HG03045 (cell line): Measurements from ENCODE around the gene CYB5R2.
A peak's percentile ranks its signal among the peaks of the same experiment; 100 is the strongest.
"Not testable (repeated sequence)": the region's sequence is repeated elsewhere in the genome, so short reads cannot be mapped to it uniquely, and the experiment has no call there.

Experiments used
- ATAC-seq: cut with Tn5 transposase; IDR thresholded peaks from one replicate; pipeline ENCODE4 v1.9.1; 2021; ENCODE audit warnings: mild to moderate bottlenecking, moderate library complexity; ENCODE audit not compliant: unreplicated experiment

Gene CYB5R2

DNA sequence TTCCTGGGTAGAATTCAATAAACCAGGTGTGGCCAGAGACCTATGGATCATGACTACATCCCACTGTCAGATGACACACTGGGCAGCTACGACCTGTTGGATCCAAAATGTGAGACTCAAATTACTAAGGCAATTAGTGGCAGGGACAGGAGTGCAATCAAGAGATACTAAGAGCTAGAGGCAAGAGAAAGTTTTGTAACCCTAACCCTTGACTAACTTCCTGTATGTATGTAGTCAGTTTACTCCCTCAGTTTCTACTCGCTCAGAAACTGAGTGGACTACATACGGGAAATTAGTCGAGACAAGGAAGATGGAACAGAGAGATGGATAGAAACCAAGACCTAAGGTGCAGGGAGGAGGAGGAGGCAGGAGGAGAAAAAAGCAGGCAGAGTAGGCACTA lies 2.7 kb downstream of the CYB5R2 start:
- ATAC-seq, result no peak

DNA sequence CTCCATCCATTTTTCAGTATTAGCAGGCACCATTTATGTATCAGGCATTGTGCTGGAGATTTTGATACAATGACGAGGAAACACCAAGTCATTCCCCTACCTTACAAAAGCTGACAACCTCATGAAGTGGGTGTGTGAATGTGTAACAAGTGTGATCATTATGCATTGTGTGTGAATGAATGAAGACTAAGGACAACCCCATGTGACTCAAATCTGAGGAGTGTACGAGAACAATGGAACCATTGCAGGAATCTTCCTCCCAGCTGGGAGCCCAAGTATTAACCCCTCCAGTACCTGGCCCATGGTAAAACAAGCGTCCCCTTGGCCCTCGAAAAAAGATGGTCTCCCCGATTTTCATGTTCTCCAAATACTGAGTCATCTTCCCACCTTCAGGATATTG lies 4.4 kb downstream of the CYB5R2 start:
- no peak for ATAC-seq

DNA sequence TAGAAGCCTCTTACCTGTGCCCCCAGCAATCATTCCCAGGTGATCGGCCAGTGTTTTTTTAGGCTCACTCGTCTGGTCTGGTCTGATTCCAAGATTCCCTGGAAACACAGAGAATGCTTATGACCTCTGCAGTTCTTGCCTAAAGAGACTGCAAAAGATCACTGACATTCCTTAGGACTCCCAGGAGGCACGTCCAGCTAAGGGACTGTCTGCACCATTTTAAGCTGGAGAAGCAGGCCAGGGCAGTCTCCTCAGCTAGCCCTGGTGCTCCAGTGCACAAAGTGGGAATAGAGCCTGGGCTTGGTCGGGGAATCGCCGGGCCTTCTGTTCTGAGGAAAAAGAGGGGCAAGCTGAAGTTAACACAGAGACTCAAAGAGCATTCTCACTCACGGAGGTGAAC lies 4.8 kb downstream of the CYB5R2 start:
- ATAC-seq, result no peak

DNA sequence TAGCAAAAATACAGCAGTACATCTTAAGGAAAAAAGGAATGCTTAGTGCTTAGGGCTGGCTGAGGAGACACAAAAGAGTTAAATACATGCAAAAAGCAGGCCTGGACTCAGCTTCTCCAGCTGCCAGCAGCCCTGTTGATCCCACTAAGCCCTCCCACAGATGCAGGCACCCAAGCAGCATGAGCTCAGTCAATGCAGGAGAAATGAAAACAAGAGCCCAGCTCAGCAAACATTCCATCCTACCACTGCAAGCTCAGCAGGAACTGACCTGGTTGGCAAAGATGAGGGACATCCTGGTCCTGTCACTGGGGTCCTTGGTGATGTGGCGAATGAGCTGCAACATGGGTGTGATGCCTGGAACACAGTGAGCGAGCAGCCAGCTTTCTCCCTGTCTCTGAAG lies 5.8 kb downstream of the CYB5R2 start:
- ATAC-seq, result no peak

DNA sequence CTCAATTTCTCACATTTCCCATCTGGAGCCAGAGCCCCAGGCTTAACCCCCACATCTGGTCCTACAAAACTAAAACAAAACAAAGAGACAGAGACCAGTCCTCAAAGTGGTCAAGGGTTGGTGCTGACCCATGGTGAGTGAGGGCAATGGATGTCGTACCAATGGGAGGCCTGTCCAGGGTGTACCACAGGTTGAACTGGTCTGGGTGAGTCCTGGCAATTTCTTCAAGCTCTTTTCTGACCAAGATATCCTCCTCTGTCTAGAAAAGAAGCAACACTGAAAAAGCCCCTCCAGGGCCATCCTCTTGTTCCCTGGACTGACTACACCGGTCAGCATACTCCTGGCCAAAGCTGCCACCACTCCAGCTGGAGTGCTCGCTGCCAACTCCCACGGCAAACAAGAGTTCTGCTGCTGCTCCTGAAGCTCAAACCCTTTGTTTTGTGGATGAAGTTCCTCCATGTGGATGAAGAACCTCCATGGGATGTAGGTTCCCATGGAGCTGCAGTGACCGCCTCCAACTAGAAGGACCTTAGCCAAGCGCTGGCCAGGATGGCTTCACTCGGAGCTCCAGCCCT lies 6.9 kb downstream of the CYB5R2 start:
- ATAC-seq, result no peak

DNA sequence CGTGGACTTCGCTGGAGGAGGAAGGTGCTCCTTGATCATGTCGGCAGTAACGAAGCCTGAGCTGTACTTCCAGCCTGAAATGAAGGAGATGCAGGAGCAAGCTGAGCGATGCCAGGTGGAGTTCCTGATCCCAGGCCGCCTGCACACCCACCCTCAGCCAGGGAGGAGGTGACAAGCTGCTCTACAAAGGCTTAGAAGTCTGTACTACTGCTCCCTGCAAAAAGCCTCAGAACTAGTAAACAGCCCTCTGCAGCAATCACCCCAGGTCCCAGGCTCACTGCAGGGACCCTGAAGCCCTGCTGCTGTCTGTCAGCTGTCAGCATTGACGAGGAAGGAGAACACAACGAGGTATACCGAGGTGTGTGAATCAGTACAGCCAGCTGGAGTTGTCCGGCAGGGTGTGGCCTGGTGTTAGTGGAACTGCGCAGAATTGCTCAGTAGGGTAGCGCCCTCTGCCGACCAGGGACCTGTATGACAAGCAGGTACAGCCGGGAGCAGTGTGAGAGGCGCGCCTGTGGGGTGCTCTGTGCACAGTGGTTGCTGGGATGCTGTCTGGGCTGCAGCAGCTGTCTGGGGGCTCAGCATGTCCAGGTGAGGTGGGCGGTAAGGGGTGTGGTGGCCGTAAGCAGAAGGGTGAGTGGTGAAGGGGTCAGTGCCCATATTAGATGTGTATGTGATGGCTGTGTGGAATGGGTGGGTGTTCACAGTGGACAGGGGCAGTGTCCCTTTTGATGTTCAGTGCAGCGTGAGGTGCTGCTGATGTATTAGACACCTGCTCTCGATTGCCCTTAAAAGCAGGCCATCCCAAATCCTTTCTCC lies 7.6 kb downstream of the CYB5R2 start:
- peak; percentile 98 for ATAC-seq

DNA sequence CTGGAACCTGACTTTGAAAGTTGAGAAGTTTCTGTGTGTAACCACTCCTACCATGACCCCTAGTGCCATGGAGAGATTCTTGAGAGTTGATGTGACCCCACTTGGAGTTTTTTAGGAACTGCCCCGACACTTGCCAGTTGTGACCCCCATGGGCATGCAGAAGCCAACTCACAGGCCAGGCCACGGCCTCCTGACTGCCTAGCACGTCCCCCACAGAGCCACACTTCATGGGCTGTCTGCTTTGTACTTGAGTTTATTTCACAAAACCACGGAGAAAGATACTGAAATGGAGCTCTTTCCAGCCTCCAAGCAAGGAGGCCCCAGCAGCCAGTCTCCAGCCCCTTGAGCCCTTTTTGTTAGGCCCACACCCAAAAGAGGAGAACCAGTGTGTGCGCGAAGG lies 8.4 kb downstream of the CYB5R2 start:
- ATAC-seq, result no peak

DNA sequence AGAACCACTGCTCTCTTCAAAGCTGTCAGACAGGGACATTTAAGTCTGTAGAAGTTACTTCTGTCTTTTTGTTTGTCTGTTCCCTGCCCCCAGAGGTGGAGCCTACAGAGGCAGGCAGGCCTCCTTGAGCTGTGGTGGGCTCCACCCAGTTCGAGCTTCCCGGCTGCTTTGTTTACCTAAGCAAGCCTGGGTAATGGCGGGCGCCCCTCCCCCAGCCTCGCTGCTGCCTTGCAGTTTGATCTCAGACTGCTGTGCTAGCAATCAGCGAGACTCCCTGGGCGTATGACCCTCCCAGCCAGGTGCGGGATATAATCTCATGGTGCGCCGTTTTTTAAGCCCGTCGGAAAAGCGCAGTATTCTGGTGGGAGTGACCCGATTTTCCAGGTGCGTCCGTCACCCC lies 9.8 kb downstream of the CYB5R2 start:
- ATAC-seq, result not testable (repeated sequence)

DNA sequence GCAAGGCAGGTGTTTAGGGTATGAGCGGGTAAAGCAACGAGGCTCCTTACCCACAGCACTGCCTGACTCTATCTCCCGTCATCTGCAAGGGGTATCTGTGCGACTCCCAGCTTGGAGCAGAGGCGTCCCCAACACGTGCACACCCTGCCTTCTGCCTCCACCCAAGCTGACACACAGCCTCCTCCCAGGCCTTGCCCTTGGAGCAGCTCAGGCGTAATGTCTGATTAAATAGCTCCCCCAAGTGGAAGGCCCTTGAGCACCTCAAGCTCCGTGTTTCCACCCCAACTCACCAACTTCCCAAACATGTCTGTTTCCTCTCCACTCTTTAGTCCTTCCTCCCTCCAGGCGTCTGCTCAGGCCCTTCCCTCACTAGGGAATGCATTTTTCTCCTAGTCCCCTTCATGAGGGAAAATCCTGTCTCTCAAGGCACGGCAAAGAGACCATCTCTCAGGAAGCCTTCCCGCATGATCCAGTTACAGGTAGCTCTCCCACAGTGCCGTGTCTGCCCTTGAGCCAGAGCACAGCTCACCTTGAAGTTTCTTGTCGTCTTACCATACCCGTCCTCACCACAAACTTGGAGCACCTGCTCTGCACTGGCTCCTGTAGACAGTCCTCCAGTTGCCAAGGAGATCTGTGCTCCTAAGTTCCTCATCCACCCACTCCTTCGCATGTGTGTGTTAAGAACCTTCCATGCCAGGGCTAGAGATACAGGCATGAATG lies 15.8 kb downstream of the CYB5R2 start:
- no peak for ATAC-seq

DNA sequence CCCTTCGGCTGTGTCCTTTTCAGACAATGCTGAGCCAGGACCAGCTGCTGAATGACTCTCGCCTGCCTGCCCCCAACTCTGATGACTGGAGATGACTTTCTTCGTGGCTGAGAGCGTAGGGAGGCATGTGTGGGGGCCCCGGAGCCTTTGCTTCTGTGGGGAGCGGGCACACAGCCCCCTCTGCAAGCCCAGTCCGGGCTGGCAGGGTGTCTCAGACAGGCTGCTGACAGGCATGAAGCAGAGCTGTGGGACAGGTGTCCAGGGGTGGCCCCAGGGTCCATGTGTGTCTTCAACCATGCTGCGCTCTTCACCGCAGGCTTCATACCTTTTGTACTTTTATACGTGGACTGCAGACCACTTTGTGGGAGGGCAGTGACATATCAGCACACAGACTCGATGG lies 16.6 kb downstream of the CYB5R2 start:
- no peak for ATAC-seq

DNA sequence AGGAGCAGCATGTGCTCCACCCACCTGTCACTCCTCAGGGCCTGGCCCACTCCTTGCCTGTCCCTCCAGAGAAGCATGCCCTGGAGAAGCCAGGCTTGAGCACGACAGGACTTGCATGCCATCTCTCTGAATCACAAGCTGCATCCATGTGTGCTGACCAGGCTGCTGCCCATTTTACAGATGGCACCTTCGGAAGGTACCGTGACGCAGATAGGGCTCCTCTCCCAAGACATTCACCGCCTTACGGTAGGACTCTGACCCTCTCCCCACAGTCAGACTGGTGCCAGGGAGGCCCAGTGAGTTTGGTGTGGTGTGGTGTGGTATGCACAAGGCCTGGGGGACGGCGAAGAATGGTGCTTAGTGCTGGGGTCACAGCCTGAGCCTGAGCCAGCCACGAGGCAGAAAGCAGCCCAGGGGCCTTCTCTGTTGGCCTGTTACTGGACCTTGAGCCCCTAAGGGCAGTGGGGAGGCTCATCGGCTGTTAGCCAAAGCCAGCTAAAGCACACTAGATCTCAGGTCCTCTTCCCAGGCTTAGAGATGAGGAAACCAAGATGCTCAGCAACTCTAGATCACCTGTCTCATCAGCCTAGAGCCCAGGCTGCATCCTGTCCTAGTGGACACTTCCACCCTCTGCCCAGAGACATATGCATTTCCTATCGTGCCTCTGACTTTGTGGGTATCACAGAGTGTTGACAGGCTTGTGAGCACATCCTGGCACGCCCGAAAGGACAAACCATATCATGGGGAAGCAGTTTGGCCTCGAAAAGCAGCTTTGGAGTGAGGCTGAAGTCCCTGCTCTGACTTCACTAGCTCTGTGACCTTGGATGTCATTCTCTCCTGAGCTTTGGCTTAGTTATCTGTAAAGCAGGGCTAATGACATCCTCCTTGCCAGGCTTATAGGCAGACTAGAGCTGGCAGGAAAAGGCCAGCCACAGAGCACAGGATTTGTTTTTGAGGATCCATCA lies 17.8 kb downstream of the CYB5R2 start:
- no peak for ATAC-seq

DNA sequence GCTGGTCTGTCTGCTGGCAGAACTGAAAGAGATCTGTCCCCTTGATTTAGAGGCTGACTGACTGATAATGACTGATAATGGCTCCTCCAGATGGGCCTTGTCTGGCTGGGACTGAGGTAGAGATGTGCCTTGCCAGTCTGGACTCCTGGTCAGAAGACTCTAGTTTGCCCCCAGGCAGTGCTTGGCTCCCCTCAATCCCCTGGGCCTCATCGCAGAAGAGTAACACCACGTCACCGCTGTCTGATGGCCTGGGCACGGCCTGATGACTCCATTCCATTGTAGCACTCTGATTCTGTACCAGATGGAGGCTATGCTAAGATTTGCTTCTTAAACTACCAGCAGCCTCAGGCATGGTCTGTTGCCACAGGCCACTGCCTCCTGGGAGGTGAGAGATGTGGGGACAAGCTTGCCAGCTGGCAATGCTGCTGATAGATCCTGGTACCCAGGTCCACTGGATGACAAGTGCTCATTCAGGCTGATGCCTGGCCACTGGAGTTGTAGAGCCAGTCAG lies 19.1 kb downstream of the CYB5R2 start:
- ATAC-seq, result no peak

DNA sequence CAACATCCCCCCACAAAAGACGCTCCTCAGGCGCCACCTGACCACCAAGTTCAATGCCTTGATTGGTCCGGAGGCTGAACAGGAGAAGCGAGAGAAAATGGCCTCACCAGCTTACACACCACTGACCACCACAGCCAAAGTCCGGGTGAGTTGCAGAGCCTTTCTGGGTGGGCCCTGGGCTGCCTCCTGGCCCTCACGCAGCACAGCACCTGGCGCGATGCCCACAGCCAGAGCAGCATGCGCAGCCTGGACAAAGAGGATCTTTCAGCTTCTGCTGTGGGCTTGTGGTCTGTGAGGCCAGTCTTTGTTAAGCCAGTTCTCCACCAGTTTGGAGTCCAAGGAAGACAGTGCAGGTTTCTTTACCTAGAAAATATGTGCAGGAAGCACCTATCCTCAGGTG lies 21.6 kb downstream of the CYB5R2 start:
- ATAC-seq, result no peak

DNA sequence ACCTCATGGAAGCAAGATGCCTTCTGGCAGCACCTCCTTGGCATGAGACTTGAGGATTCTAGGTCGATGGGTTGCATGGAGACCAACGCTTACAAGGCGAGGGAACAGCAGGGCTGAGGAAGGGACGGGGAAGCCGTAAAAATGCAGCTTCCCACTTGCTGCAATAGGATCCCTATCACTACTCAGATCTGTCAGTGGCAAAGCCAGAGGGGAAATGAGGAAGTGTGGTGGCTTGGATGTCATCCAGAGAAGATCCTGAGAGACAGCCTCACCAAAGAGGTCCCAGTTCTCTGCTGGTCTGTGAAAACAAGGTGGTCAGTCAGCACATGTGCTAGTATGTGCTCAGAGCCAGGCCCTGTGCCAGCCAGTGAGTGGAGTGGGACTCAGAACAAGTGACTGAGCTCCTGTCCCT lies 22.2 kb downstream of the CYB5R2 start:
- no peak for ATAC-seq

DNA sequence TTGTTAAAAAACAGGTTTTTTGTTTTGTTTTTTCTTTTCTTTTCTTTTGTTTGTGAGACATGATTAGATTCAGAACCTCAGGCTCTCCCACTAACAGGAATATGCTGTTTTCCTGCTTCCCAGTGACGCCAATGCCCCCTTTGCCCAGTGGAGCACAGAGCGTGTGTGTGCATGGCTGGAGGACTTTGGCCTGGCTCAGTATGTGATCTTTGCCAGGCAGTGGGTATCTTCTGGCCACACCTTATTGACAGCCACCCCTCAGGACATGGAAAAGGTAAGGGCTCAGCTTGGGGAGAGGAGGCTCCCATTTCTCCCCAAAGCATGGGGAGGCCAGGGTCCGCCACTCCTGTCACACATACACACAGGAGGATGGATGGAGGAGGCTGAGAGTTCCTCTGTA lies 25.0 kb downstream of the CYB5R2 start:
- ATAC-seq, result no peak

DNA sequence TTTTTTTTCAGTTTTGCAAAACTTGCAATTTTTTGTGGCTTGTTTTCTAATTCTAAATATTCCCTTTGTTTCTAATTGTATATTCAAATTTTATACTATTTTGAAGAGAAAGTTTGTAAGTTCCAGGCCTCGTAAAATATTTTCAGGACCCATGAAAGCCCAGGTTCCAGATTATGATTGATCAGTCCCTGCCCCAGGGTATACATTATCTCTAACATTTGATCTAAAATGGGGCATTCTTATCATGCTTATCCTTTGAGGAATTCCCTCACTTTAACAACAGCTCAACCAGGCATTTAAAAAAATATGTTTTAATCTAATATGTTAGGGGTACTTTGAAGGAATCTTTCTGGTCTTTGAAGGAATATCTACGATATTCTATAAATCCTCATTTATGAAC lies 26.4 kb downstream of the CYB5R2 start:
- ATAC-seq, result no peak

DNA sequence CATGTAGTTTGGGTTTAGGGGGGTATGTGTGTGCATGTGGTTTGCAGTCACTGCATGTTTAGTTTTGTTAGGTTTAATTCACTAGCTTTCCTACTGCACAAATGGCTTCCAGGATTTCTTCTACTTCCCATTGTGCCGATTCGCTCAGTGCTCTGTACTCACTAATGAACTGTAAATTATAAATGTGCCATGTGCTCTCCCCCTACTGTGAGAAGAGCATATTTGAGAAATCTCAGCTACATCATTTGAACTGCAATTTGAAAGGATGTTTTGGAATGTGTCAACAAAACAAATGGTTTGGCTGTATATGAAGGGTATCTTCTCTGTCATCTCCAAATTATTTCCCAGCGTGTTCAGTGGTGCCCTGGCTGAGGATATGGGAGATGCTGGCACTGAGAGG lies 28.1 kb downstream of the CYB5R2 start:
- ATAC-seq, result no peak

DNA sequence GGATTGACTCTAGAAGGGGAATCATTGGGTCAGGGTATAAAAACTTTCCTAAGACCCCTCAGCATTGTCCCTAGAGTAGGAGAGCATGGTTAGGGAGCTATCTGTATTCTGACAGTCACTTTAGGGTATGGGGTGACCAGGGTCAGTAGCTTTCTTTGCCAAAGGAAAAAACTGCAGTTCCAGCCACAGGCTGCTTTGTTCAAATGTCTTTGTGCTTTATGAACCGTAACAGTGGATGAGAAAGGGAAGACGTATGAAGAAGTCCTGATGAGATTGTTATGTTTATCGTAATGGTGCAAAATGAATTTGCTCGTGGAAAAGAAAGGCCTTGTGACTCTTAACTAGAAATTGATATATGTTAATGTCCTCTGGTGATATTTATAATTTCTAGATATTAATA lies 30.0 kb downstream of the CYB5R2 start:
- no peak for ATAC-seq

DNA sequence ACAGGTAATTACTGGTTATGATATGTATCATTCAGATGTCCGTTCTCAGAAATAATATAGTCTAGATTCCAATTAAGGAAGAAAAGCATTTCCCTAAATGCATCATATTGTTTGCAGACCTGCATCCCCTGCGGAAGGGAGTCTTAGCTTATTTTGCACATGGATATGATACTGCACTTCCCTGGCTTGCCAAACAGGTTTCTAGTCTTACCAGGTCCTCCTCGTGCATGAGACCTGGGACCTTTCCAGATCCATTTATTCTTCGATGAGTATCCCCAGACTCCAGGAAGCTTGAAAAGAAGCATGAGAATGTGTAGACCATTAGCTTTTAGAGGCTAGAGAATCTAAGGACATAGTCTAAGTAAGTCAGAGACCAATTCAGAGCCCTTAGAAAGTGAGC lies 30.6 kb downstream of the CYB5R2 start:
- no peak for ATAC-seq

DNA sequence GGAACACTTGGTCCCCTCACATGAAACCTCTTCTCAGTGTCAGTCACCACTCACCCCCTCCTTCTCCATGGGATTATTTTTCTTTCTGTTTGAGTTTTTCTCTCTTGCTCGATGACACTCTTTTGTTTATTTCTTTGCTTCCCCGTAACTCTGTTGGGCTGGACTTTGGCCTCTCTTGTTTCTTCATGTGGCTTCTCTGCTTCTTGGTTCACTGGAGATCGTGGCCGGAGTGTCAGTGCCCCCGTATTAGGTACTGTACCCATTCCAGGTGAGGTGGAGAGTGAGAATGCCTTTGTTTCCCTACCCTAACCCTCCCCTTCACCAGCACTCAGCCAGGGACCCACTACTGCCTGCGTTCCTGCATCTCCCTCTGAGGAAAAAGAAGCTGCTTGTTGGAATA lies 32.5 kb downstream of the CYB5R2 start:
- no peak for ATAC-seq

DNA sequence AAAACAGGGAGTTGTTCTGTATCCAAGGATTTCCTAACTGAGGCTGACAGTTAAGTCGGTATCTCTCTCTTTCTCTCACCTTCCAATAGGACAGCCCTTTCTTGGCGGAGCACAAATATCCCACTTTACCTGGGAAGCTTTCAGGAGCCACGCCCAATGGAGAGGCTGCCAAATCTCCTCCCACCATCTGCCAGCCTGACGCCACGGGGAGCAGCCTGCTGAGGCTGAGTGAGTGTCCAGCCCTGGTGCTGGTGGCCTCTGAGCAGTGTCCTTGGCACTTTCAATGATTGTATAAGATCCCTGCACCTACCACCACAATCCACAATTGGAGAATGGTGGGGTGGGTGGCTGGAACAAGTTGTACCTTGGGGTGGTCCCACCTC lies 33.7 kb downstream of the CYB5R2 start:
- no peak for ATAC-seq
